ENCODE data around the gene MARCOL.

- no peak for TF ChIP-seq POLR2AphosphoS5 (IDR thresholded peaks at IDR 0.05)
- TF ChIP-seq EP300 (IDR thresholded peaks at IDR 0.05) = no peak
Observed at GRCh38 chr5:148261221-148261620, 22.9 kb downstream of the MARCOL start.
